ENCODE results near the gene IGSF23. TPM values are rescaled to one million over a fixed set of nuclear protein-coding genes. Genes with fewer than 3 reads are reported as not detected.

IGSF23 gene
- total and polyA plus RNA-seq, 3 donors from 2014 or later, result 0.37 to 0.79 TPM; not detected in 1

- no peaks in the 10 kb centered on the region for H3K27me3 ChIP-seq
- no peak for DNase-seq
- TF ChIP-seq POLR2A (IDR thresholded peaks at IDR 0.05), result no peak
- no peak for TF ChIP-seq CTCF (IDR thresholded peaks at IDR 0.05)
- H3K4me1 ChIP-seq, result no peaks in the 10 kb centered on the region
- intact Hi-C loops (cut with DNase I; ENCODE audit: low total_unique reads), result no loop called here
- no peaks in the 10 kb centered on the region for H3K36me3 ChIP-seq (ENCODE audit: low read depth, missing control alignments)
- H3K27ac ChIP-seq, result no peak overlapping the region
- no peak overlapping the region for H3K4me3 ChIP-seq
- 64 to 67% methylated on average over 9 of the region's 9 CpGs for WGBS, 2 donors
- H3K9me3 ChIP-seq, result no peaks in the 10 kb centered on the region
Observed at GRCh38 chr19:44641501-44642265, 28.3 kb downstream of the IGSF23 start.

- H3K27me3 ChIP-seq, result no peaks in the 10 kb centered on the region
- 36 to 40% methylated on average over 1 of the region's 1 CpG for WGBS, 2 donors
- intact Hi-C loops (cut with DNase I; ENCODE audit: low total_unique reads), result no loop called here
- no peak for DNase-seq
- H3K36me3 ChIP-seq (ENCODE audit: low read depth, missing control alignments), result no peaks in the 10 kb centered on the region
- no peaks in the 10 kb centered on the region for H3K9me3 ChIP-seq
- H3K4me1 ChIP-seq, result no peaks in the 10 kb centered on the region
- TF ChIP-seq POLR2A (IDR thresholded peaks at IDR 0.05), result no peak
- no peak for TF ChIP-seq CTCF (IDR thresholded peaks at IDR 0.05)
- no peak overlapping the region for H3K4me3 ChIP-seq
- H3K27ac ChIP-seq, result no peak overlapping the region
Observed at GRCh38 chr19:44642377-44642776, 29.0 kb downstream of the IGSF23 start.

GRCh38 chr19:44643605-44644401 lies 30.4 kb downstream of the IGSF23 start, which contains the start of gene PVR:
TSS of gene PVR (plus strand) at chr19:44643910. CDS start at chr19:44644097, 187 bp downstream.
- Histone ChIP-seq H3K36me3 (ENCODE audit: low read depth, missing control alignments) (no peaks in the 10 kb centered on the region), H3K27ac (peak within 1 kb of the TSS; percentile 81 to 82), H3K27me3 (no peaks in the 10 kb centered on the region), H3K4me3 (peak within 1 kb of the TSS; percentile 82 to 87), H3K4me1 (peaks cover 8% of the 10 kb centered on the region), H3K9me3 (no peaks in the 10 kb centered on the region)
- intact Hi-C loops (cut with DNase I; ENCODE audit: low total_unique reads), result no loop called here
- DNase-seq, result peak; percentile 85
- TF ChIP-seq POLR2A (IDR thresholded peaks at IDR 0.05) (no peak), CTCF (IDR thresholded peaks at IDR 0.05) (no peak)
- WGBS, 2 donors, result 0% methylated on average over 12 to 63 of the region's 70 CpGs

- intact Hi-C loops (cut with DNase I; ENCODE audit: low total_unique reads), result no loop called here
- TF ChIP-seq POLR2A (IDR thresholded peaks at IDR 0.05) (no peak), CTCF (IDR thresholded peaks at IDR 0.05) (no peak)
- Histone ChIP-seq H3K27me3 (no peaks in the 10 kb centered on the region), H3K4me1 (peaks cover 8% of the 10 kb centered on the region), H3K27ac (peak overlapping the region; percentile 81 to 82), H3K36me3 (ENCODE audit: low read depth, missing control alignments) (no peaks in the 10 kb centered on the region), H3K4me3 (peak overlapping the region; percentile 82 to 87), H3K9me3 (no peaks in the 10 kb centered on the region)
- peak; percentile 55 for DNase-seq
- 2 to 5% methylated on average over 13 of the region's 13 CpGs for WGBS, 2 donors
Observed at GRCh38 chr19:44644402-44645016, 31.1 kb downstream of the IGSF23 start.
